ENCODE results near the gene UBE2E3.

DNA sequence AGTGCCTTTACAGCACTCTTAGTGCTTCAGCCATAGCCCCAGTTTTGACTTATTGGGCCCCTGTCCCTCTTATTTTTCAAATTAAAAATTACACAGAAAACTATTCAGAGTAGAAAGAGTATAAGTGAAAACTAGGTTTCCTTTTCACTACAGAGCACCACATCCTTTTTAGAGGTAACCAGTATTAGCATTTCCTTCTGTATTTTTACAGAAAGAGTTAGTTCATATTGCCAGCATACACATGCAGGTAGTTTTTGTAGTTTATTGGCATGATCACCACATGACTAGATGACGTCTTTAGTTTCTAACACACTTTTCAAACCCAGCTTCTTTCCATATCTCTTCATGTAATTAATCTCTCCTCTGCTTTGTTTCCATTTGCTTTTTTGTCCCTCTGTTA, 66.4 kb downstream of the UBE2E3 start:
- TF ChIP-seq, protein P1, sequence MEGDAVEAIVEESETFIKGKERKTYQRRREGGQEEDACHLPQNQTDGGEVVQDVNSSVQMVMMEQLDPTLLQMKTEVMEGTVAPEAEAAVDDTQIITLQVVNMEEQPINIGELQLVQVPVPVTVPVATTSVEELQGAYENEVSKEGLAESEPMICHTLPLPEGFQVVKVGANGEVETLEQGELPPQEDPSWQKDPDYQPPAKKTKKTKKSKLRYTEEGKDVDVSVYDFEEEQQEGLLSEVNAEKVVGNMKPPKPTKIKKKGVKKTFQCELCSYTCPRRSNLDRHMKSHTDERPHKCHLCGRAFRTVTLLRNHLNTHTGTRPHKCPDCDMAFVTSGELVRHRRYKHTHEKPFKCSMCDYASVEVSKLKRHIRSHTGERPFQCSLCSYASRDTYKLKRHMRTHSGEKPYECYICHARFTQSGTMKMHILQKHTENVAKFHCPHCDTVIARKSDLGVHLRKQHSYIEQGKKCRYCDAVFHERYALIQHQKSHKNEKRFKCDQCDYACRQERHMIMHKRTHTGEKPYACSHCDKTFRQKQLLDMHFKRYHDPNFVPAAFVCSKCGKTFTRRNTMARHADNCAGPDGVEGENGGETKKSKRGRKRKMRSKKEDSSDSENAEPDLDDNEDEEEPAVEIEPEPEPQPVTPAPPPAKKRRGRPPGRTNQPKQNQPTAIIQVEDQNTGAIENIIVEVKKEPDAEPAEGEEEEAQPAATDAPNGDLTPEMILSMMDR (conservative IDR thresholded peaks at IDR 0.05), result no peak
- no peak for TF ChIP-seq EZH2 (IDR thresholded peaks at IDR 0.05; ENCODE audit: low read depth)

All from PC-9 (cell line).